Epithelial cell of esophagus (primary cell): ENCODE results near the gene ABLIM2.

Experiments used
- DNase-seq: peaks from one replicate; pipeline ENCODE4 v3.0.0; 2010; ENCODE audit warnings: low read depth
- H3K4me3 ChIP-seq: 2 replicates; pipeline ENCODE4 v1.5.1; 2011; ENCODE audit warnings: mild to moderate bottlenecking, low read length, control low read depth
- CTCF ChIP-seq: IDR thresholded peaks from 2 replicates; pipeline ENCODE4 v1.5.1; 2011; ENCODE audit warnings: low read depth, mild to moderate bottlenecking, low read length, control low read depth, inconsistent platforms; ENCODE audit not compliant: insufficient read depth; ENCODE audit errors: missing control alignments

Gene ABLIM2

GRCh38 chr4:8024073-8024786 is 134.4 kb downstream of the ABLIM2 start:
- no peak for DNase-seq
- no peak overlapping the region for H3K4me3 ChIP-seq
- no peak for TF ChIP-seq CTCF

- TF ChIP-seq CTCF = no peak
- DNase-seq = no peak
- no peak overlapping the region for H3K4me3 ChIP-seq
Observed at GRCh38 chr4:8023696-8024033, 134.9 kb downstream of the ABLIM2 start.

GRCh38 chr4:8022767-8023695 is 135.6 kb downstream of the ABLIM2 start:
- no peak overlapping the region for H3K4me3 ChIP-seq
- no peak for TF ChIP-seq CTCF

GRCh38 chr4:8021796-8022195 is 136.8 kb downstream of the ABLIM2 start:
- no peak overlapping the region for H3K4me3 ChIP-seq
- peak; percentile 12 for TF ChIP-seq CTCF
- DNase-seq = no peak

More at GRCh38 chr4:8022767-8023695, 135.6 kb downstream of the ABLIM2 start:
- DNase-seq = no peak

GRCh38 chr4:8019396-8020365 is 138.9 kb downstream of the ABLIM2 start:
- no peak overlapping the region for H3K4me3 ChIP-seq
- no peak for TF ChIP-seq CTCF
- peak; percentile 70 for DNase-seq

GRCh38 chr4:8016527-8016926 is 142.1 kb downstream of the ABLIM2 start:
- H3K4me3 ChIP-seq = no peak overlapping the region
- TF ChIP-seq CTCF = no peak

More at GRCh38 chr4:8016527-8016926, 142.1 kb downstream of the ABLIM2 start:
- DNase-seq = no peak
